HepG2 (cell line): ENCODE measurements around the gene SLC4A7. TPM values are rescaled to one million over a fixed set of nuclear protein-coding genes. Genes with fewer than 3 reads are reported as not detected.

Source experiments
- ARHGAP35 ChIP-seq: sonication (generic); formaldehyde crosslinking; IDR thresholded peaks from 2 replicates; pipeline ENCODE4 v1.9.0; 2022; ENCODE audit warnings: mild to moderate bottlenecking, inconsistent platforms, moderate library complexity, missing genetic modification reagents, borderline replicate concordance
- MYC ChIP-seq: sonication (generic); formaldehyde crosslinking; IDR thresholded peaks from 2 replicates; pipeline ENCODE4 v1.9.0; 2021; ENCODE audit warnings: missing genetic modification reagents, borderline replicate concordance
- ZNF101 ChIP-seq: sonication (generic); formaldehyde crosslinking; IDR thresholded peaks from 2 replicates; pipeline ENCODE4 v1.4.0; 2020; ENCODE audit warnings: mild to moderate bottlenecking, low read depth, missing genetic modification reagents, borderline replicate concordance
- ZNF207 ChIP-seq: fragments of 450-650 bp; IDR thresholded peaks from 2 replicates; pipeline ENCODE4 v1.6.1; 2016; ENCODE audit warnings: antibody characterized with exemption, borderline replicate concordance
- ZNF616 ChIP-seq: sonication (generic); formaldehyde crosslinking; IDR thresholded peaks from 2 replicates; pipeline ENCODE4 v1.5.0; 2020; ENCODE audit warnings: low read depth, mild to moderate bottlenecking, missing genetic modification reagents
- polyA plus RNA-seq, 8 experiments: library from polyadenylated mRNA; depleted of rRNA in 3 of 8; stranded (reverse) in 7 of 8; unstranded in 1 of 8; fragments of >200 nt; fragmentation: Illumina TruSeq in 4 of 8; extraction: Trizol in 4 of 8; gene quantifications; 2 replicates each; pipeline versions ENCODE4 v1.2.1 to v1.2.3, GENCODE V29; 2011 to 2016; ENCODE audit warnings: low read depth in 4 of 8, missing spikeins in 1 of 8, mixed read lengths in 1 of 8; ENCODE audit not compliant: insufficient read depth in 1 of 8
- total RNA-seq, 5 experiments: library from RNA; depleted of rRNA; stranded (reverse); fragments of >200 nt; fragmentation: Illumina TruSeq; extraction: Trizol; gene quantifications; 2 replicates each; pipeline ENCODE4 v1.2.3, GENCODE V29; 2016; ENCODE audit warnings: low read depth in 1 of 5
- TF ChIP-seq, protein P1 (sequence below), 2 experiments: fragments of 450-650 bp in 1 of 2; sonication (generic) in 1 of 2; formaldehyde crosslinking in 1 of 2; IDR thresholded peaks; 2 replicates each; pipeline versions ENCODE4 v1.6.1 to v1.8.0; 2016 to 2022; ENCODE audit warnings: antibody characterized with exemption in 1 of 2, mild to moderate bottlenecking in 1 of 2, missing genetic modification reagents in 1 of 2
- TF ChIP-seq, protein P2 (sequence below): sonication (generic); formaldehyde crosslinking; IDR thresholded peaks from 2 replicates; pipeline ENCODE4 v1.4.0; 2020; ENCODE audit warnings: mild to moderate bottlenecking, missing genetic modification reagents

Gene SLC4A7
- total and polyA plus RNA-seq, 2 of the 13 experiments (the other 11 are each of a cell fraction or from before 2014, with no cell fraction given) = 16.4 to 43.8 TPM

DNA sequence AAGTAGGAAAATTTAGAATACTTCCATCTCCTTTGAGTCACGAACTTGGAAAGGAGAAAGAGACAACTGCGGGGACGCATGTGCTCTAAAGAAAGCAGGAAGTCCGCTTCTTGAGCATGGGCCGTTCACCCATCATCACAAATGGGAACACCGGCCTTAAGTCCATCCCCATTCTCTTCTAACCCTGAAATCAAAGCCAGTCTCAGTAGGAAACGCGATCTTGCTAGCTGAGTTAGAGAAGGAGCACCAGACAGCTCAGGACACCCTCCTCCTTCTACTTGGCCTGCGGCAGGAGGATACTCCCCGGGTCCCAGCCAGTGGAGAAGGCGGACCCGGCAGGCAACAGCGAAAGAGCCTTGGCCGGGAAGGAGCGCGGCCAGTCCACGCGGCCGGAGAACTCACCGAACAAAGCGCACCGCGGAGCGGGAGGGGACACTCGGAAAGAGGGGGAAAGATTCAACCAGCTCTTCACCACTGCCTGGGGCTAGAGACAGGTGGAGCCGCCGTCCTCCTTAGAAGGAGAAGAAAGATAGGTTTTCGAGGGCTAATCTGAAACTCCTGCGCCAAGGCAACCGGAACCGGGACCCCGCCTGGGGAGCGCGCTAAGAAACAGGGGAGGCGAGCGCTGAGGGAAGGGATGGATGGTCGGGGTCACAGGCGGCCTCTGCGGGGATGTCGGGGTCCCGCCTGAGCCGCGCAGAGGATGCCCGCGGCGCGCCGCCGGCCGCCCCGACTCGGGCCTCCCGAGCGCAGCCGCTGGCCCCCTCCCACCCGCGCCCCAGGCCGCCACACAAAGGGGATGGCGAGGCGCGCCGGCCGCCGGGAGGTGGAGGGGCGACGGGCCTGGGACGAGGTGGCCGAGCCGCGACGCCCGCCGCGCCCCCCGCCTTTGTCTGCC lies 818 bp downstream of the SLC4A7 start (continued):
- TF ChIP-seq MYC (peak; percentile 82), ZNF207 (no peak), ZNF616 (CRISPR knock-in tag) (no peak), ZNF101 (CRISPR knock-in tag) (no peak), ARHGAP35 (CRISPR knock-in tag) (0 out of 2 replicates have a peak, but pooled peaks have one; percentile 54)
- TF ChIP-seq, protein P1, sequence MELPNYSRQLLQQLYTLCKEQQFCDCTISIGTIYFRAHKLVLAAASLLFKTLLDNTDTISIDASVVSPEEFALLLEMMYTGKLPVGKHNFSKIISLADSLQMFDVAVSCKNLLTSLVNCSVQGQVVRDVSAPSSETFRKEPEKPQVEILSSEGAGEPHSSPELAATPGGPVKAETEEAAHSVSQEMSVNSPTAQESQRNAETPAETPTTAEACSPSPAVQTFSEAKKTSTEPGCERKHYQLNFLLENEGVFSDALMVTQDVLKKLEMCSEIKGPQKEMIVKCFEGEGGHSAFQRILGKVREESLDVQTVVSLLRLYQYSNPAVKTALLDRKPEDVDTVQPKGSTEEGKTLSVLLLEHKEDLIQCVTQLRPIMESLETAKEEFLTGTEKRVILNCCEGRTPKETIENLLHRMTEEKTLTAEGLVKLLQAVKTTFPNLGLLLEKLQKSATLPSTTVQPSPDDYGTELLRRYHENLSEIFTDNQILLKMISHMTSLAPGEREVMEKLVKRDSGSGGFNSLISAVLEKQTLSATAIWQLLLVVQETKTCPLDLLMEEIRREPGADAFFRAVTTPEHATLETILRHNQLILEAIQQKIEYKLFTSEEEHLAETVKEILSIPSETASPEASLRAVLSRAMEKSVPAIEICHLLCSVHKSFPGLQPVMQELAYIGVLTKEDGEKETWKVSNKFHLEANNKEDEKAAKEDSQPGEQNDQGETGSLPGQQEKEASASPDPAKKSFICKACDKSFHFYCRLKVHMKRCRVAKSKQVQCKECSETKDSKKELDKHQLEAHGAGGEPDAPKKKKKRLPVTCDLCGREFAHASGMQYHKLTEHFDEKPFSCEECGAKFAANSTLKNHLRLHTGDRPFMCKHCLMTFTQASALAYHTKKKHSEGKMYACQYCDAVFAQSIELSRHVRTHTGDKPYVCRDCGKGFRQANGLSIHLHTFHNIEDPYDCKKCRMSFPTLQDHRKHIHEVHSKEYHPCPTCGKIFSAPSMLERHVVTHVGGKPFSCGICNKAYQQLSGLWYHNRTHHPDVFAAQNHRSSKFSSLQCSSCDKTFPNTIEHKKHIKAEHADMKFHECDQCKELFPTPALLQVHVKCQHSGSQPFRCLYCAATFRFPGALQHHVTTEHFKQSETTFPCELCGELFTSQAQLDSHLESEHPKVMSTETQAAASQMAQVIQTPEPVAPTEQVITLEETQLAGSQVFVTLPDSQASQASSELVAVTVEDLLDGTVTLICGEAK (IDR thresholded peaks at IDR 0.05) = no peak
- TF ChIP-seq, protein P1 (CRISPR knock-in tag; IDR thresholded peaks at IDR 0.05) = no peak
- TF ChIP-seq, protein P2, sequence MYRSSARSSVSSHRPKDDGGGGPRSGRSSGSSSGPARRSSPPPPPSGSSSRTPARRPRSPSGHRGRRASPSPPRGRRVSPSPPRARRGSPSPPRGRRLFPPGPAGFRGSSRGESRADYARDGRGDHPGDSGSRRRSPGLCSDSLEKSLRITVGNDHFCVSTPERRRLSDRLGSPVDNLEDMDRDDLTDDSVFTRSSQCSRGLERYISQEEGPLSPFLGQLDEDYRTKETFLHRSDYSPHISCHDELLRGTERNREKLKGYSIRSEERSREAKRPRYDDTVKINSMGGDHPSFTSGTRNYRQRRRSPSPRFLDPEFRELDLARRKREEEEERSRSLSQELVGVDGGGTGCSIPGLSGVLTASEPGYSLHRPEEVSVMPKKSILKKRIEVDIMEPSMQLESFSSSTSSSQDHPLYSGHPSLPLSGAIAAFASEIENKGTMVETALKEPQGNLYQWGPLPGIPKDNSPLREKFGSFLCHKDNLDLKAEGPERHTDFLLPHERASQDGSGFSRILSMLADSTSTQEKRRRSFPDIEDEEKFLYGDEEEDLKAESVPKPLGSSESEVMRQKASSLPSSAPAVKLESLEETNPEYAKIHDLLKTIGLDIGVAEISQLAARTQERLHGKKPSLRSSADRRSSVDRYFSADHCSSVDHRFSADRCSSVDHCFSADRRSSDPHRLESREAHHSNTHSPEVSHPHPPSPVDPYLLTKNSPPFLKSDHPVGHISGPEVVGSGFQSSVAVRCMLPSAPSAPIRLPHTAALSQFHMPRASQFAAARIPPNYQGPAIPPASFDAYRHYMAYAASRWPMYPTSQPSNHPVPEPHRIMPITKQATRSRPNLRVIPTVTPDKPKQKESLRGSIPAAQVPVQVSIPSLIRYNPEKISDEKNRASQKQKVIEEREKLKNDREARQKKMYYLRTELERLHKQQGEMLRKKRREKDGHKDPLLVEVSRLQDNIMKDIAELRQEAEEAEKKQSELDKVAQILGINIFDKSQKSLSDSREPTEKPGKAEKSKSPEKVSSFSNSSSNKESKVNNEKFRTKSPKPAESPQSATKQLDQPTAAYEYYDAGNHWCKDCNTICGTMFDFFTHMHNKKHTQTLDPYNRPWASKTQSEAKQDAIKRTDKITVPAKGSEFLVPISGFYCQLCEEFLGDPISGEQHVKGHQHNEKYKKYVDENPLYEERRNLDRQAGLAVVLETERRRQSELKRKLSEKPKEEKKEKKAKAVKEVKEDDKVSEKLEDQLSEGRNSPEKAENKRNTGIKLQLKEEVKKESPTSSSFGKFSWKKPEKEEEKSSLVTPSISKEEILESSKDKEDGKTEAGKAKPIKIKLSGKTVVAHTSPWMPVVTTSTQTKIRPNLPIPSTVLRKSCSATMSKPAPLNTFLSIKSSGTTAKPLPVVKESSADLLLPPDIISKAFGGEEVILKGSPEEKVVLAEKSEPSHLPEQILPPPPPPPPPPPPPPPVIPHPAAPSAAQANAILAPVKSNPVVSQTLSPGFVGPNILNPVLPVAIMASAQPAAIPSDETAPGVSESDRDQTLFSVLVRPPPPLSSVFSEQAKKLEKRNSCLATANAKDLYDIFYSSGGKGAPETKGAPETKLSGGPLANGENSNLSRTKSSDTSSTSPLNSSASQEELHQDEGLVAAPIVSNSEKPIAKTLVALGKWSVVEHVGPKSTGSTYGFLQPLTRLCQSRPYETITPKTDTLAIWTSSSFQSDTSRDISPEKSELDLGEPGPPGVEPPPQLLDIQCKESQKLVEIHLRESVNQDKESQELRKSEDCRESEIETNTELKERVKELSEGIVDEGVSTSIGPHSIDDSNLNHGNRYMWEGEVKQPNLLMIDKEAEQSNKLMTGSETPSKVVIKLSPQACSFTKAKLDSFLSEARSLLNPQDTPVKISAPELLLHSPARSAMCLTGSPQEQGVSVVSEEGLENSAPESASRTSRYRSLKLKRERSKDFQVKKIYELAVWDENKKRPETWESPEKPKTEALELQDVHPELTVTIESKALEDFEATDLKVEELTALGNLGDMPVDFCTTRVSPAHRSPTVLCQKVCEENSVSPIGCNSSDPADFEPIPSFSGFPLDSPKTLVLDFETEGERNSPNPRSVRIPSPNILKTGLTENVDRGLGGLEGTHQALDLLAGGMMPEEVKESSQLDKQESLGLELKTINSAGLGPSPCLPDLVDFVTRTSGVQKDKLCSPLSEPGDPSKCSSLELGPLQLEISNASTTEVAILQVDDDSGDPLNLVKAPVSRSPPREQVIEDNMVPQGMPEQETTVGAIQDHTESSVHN (CRISPR knock-in tag) = no peak
